PC-3 (cell line): Measurements from ENCODE around the gene KNCN.

ENCODE experiments used
- CTCF ChIP-seq: fragments of 300-600 bp; sonication (generic); conservative IDR thresholded peaks from 2 replicates; pipeline ENCODE4 v1.5.1; 2017; ENCODE audit warnings: antibody characterized with exemption, low read depth, mild to moderate bottlenecking, low read length
- EZH2 ChIP-seq: fragments of 300-600 bp; sonication (generic); IDR thresholded peaks from one replicate; pipeline ENCODE4 v1.6.1; 2017; ENCODE audit warnings: antibody characterized with exemption, mild to moderate bottlenecking, low read length; ENCODE audit not compliant: unreplicated experiment
- EZH2phosphoT487 ChIP-seq: fragments of 300-600 bp; sonication (generic); IDR thresholded peaks from 2 replicates; pipeline ENCODE4 v1.6.1; 2018; ENCODE audit warnings: mild to moderate bottlenecking, antibody characterized with exemption, low read length, borderline replicate concordance

- TF ChIP-seq CTCF: no peak
- TF ChIP-seq EZH2phosphoT487: no peak
- TF ChIP-seq EZH2: no peak
These were observed 22.3 kb downstream of the KNCN start for GRCh38 chr1:46529031-46529630.
